GM12878 (cell line): ENCODE measurements around the gene KBTBD4. TPM values are rescaled to one million over a fixed set of nuclear protein-coding genes. Genes with fewer than 3 reads are reported as not detected.

Source experiments
- ATAC-seq: fragments of 200-7000 bp; cut with Tn5 transposase; 3 replicates; pipeline ENCODE4 v1.9.1; 2020; ENCODE audit warnings: mild to moderate bottlenecking, moderate library complexity
- BruUV-seq: library from RNA; stranded (reverse); fragments of 400-500 nt; replicated peaks from 2 replicates; lab custom pipeline; 2021; lab: Mats Ljungman, UMichigan
- CTCF ChIA-PET: fragments of 300-600 bp; sonication (Branson Sonifier 250); formaldehyde crosslinking; extraction: SDS; loops from one replicate; lab custom pipeline; 2021; ENCODE audit warnings: inconsistent platforms; lab: Yijun Ruan, JAX
- POLR2A ChIA-PET: fragments of 350-600 bp; formaldehyde crosslinking; extraction: SDS; loops from one replicate; lab custom pipeline; 2021; ENCODE audit warnings: inconsistent platforms; lab: Charles Lee
- RAD21 ChIA-PET: fragments of 300-600 bp; sonication (Branson Sonifier 250); formaldehyde crosslinking; loops from one replicate; lab custom pipeline; 2023; ENCODE audit warnings: antibody characterized with exemption; ENCODE audit not compliant: unreplicated experiment; lab: Charles Lee
- SMC1A ChIA-PET: fragments of 300-600 bp; sonication (Branson Sonifier 250); formaldehyde crosslinking; loops from one replicate; lab custom pipeline; 2023; ENCODE audit not compliant: unreplicated experiment, uncharacterized antibody; lab: Charles Lee
- DNase-seq: peaks from one replicate; pipeline ENCODE4 v3.0.0-alpha.2; 2011; ENCODE audit warnings: low read depth, low spot score
- FAIRE-seq: peaks from 3 replicates; lab custom pipeline; 2011; peaks lifted over from hg19 to GRCh38; lab: Jason Lieb, UNC
- H2AFZ ChIP-seq: 2 replicates; pipeline ENCODE4 v1.6.0; 2011; ENCODE audit warnings: low read depth, low read length, control low read depth; ENCODE audit not compliant: control insufficient read depth
- H3K27ac ChIP-seq: 2 replicates; pipeline ENCODE4 v1.5.1; 2011; ENCODE audit warnings: control low read depth; ENCODE audit not compliant: control insufficient read depth, insufficient read depth
- H3K27me3 ChIP-seq, 2 experiments: replicated peaks in 1 of 2; 2 replicates each; pipeline versions ENCODE4 v1.6.0 to v1.6.1; 2011; ENCODE audit warnings: low read length in 1 of 2; ENCODE audit not compliant: control insufficient read depth in 2 of 2, insufficient read depth in 2 of 2
- H3K36me3 ChIP-seq, 2 experiments: 2 replicates each; pipeline ENCODE4 v1.5.1; 2011; ENCODE audit warnings: low read length in 1 of 2; ENCODE audit not compliant: control insufficient read depth in 2 of 2, insufficient read depth in 2 of 2
- H3K4me1 ChIP-seq: 2 replicates; pipeline ENCODE4 v1.6.1; 2011; ENCODE audit warnings: mild to moderate bottlenecking, low read length, moderate library complexity, mixed read lengths; ENCODE audit not compliant: control insufficient read depth, insufficient read depth
- H3K4me2 ChIP-seq: 2 replicates; pipeline ENCODE4 v1.6.0; 2011; ENCODE audit warnings: control low read depth; ENCODE audit not compliant: control insufficient read depth, insufficient read depth
- H3K4me3 ChIP-seq: fragments of 200-600 bp; sonication (generic); 2 replicates; pipeline ENCODE4 v1.5.1; 2016
- H3K79me2 ChIP-seq: 2 replicates; pipeline ENCODE4 v1.6.0; 2011; ENCODE audit warnings: low read length; ENCODE audit not compliant: control insufficient read depth, insufficient read depth
- H3K9ac ChIP-seq: 2 replicates; pipeline ENCODE4 v1.8.0; 2011; ENCODE audit warnings: low read length, control low read depth, mixed read lengths; ENCODE audit not compliant: control insufficient read depth, insufficient read depth
- H3K9me3 ChIP-seq: replicated peaks from 3 replicates; pipeline ENCODE4 v1.5.1; 2011; ENCODE audit warnings: mild to moderate bottlenecking, low read length; ENCODE audit not compliant: control insufficient read depth, insufficient read depth
- H4K20me1 ChIP-seq: 2 replicates; pipeline ENCODE4 v1.6.0; 2011; ENCODE audit not compliant: control insufficient read depth, insufficient read depth
- BHLHE40 ChIP-seq, 2 experiments: fragments of 450-650 bp in 1 of 2; IDR thresholded peaks; 2 replicates each; pipeline ENCODE4 v1.6.1; 2011 to 2017; ENCODE audit warnings: low read depth in 2 of 2, borderline replicate concordance in 1 of 2, improper control_type of control experiment in 1 of 2, low read length in 1 of 2, mild to moderate bottlenecking in 1 of 2
- CREB1 ChIP-seq: IDR thresholded peaks from 2 replicates; pipeline ENCODE4 v1.6.1; 2012; ENCODE audit warnings: low read depth, mild to moderate bottlenecking, inconsistent platforms
- EGR1 ChIP-seq, 2 experiments: IDR thresholded peaks; 1 replicate in 1 of 2; 2 replicates in 1 of 2; pipeline ENCODE4 v1.6.1; 2011 to 2012; ENCODE audit warnings: low read depth in 2 of 2, low read length in 2 of 2, borderline replicate concordance in 1 of 2, mild to moderate bottlenecking in 1 of 2, moderate library complexity in 1 of 2
- GABPA ChIP-seq: IDR thresholded peaks from 2 replicates; pipeline ENCODE4 v1.6.1; 2014; ENCODE audit warnings: antibody characterized with exemption, low read depth, mild to moderate bottlenecking, inconsistent platforms
- JUNB ChIP-seq: IDR thresholded peaks from 2 replicates; pipeline ENCODE4 v1.6.1; 2016; ENCODE audit warnings: antibody characterized with exemption, mild to moderate bottlenecking
- LARP7 ChIP-seq: fragments of 450-650 bp; IDR thresholded peaks from 2 replicates; pipeline ENCODE4 v1.6.1; 2017; ENCODE audit warnings: mild to moderate bottlenecking
- MEF2A ChIP-seq: IDR thresholded peaks from 2 replicates; pipeline ENCODE4 v1.6.1; 2011; ENCODE audit warnings: low read depth, mild to moderate bottlenecking, low read length, moderate library complexity; ENCODE audit not compliant: insufficient read depth
- MXI1 ChIP-seq: fragments of 150-350 bp; IDR thresholded peaks from 2 replicates; pipeline ENCODE4 v1.6.1; 2011; ENCODE audit warnings: low read depth, mild to moderate bottlenecking, inconsistent platforms, low read length, improper control_type of control experiment
- MYB ChIP-seq: fragments of 150-350 bp; IDR thresholded peaks from 2 replicates; pipeline ENCODE4 v1.6.1; 2014; ENCODE audit warnings: mild to moderate bottlenecking, low read depth, low read length, borderline replicate concordance
- MYC ChIP-seq: IDR thresholded peaks from 2 replicates; pipeline ENCODE4 v1.6.1; 2011; ENCODE audit warnings: mild to moderate bottlenecking, low read length, moderate library complexity, inconsistent platforms; ENCODE audit not compliant: insufficient read depth, insufficient replicate concordance, insufficient read length, severe bottlenecking
- NBN ChIP-seq: fragments of 450-650 bp; IDR thresholded peaks from 2 replicates; pipeline ENCODE4 v1.6.1; 2016
- NKRF ChIP-seq: fragments of 450-650 bp; conservative IDR thresholded peaks from 2 replicates; pipeline ENCODE4 v1.6.1; 2017; ENCODE audit warnings: mild to moderate bottlenecking, moderate library complexity
- NR2C1 ChIP-seq: fragments of 450-650 bp; IDR thresholded peaks from 2 replicates; pipeline ENCODE4 v1.6.1; 2017; ENCODE audit warnings: antibody characterized with exemption, mild to moderate bottlenecking, moderate library complexity
- NR2F1 ChIP-seq: fragments of 450-650 bp; conservative IDR thresholded peaks from 2 replicates; pipeline ENCODE4 v1.6.1; 2017; ENCODE audit warnings: mild to moderate bottlenecking
- POLR2A ChIP-seq: IDR thresholded peaks from 2 replicates; pipeline ENCODE4 v1.6.1; 2011; ENCODE audit warnings: low read depth, mild to moderate bottlenecking, low read length
- RB1 ChIP-seq: fragments of 450-650 bp; formaldehyde crosslinking; IDR thresholded peaks from 2 replicates; pipeline ENCODE4 v1.6.1; 2017; ENCODE audit warnings: mild to moderate bottlenecking, borderline replicate concordance
- SIN3A ChIP-seq: IDR thresholded peaks from 2 replicates; pipeline ENCODE4 v1.6.1; 2012; ENCODE audit warnings: low read depth, low read length, improper control_type of control experiment
- SIX5 ChIP-seq: IDR thresholded peaks from 2 replicates; pipeline ENCODE4 v1.6.1; 2011; ENCODE audit warnings: mild to moderate bottlenecking, low read depth, low read length, moderate library complexity; ENCODE audit not compliant: severe bottlenecking
- SREBF2 ChIP-seq: IDR thresholded peaks from 2 replicates; pipeline ENCODE4 v1.6.1; 2012; ENCODE audit warnings: mild to moderate bottlenecking, low read length
- TCF3 ChIP-seq: IDR thresholded peaks from 2 replicates; pipeline ENCODE4 v1.6.1; 2012; ENCODE audit warnings: low read depth, mild to moderate bottlenecking, low read length, borderline replicate concordance; ENCODE audit not compliant: insufficient read depth
- YBX1 ChIP-seq: fragments of 450-650 bp; IDR thresholded peaks from 2 replicates; pipeline ENCODE4 v1.6.1; 2016; ENCODE audit warnings: antibody characterized with exemption
- WGBS: methylation state at CpG from one replicate; pipeline ENCODE4 v1.1.6; 2016; ENCODE audit warnings: low lambda C conversion rate; ENCODE audit not compliant: insufficient replicate concordance, insufficient coverage; ENCODE audit errors: missing lambda C conversion rate; 5-methylcytosine and 5-hydroxymethylcytosine counted together
- in situ Hi-C: fragments of 300-500 bp; cut with MboI; formaldehyde crosslinking; loops from 9 replicates; pipeline ENCODE4 v1.14.3; 2018; ENCODE audit warnings: mixed read lengths
- intact Hi-C: fragments of 100-400 bp; cut with micrococcal nuclease; formaldehyde crosslinking; loops from one replicate; pipeline ENCODE4 v1.14.2; 2022; ENCODE audit not compliant: unreplicated experiment
- polyA plus RNA-seq, 11 experiments: library from polyadenylated mRNA; depleted of rRNA in 4 of 11; unstranded in 6 of 11; stranded (reverse) in 5 of 11; fragments of >200 nt; fragmentation: Nextera tagmentation in 4 of 11; fragmentation: Illumina TruSeq in 1 of 11; extraction: Ambion mirVana in 4 of 11; extraction: Trizol in 1 of 11; gene quantifications; 1 replicate in 1 of 11; 2 replicates in 10 of 11; pipeline versions ENCODE4 v1.2.1 to v1.2.3, GENCODE V29; 2011 to 2016; ENCODE audit warnings: inconsistent platforms in 2 of 11, missing spikeins in 2 of 11, low read depth in 1 of 11
- total RNA-seq, 4 experiments: library from RNA; depleted of rRNA in 3 of 4; stranded (reverse); fragments of >200 nt in 3 of 4; fragmentation: Illumina TruSeq in 1 of 4; extraction: Trizol in 1 of 4; gene quantifications; 2 replicates each; pipeline versions ENCODE4 v1.2.1 to v1.2.3, GENCODE V29; 2013 to 2021

Gene KBTBD4
- total and polyA plus RNA-seq, 10 of the 15 experiments (the other 5 are each of a cell fraction or from before 2014, with no cell fraction given), result 18.4 to 46.4 (median 25.7) TPM

DNA sequence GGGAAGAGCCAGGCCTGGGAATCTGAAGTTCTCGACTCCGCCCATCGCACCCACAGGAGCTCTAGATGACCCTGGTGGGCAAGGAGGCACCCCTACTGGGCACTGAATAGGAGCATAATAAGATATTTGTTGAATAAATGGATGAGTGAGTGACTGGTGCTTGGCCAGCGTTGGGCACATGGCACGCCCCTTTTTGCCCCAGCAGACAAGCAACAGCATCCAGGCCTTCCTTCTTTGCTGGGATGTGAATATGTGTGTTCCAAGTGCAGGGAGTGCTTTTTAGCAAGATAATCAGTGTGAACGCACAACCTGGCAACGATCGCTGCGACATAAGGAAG lies 25.4 kb downstream of the KBTBD4 start (continued):
- TF ChIP-seq SREBF2 (no peak), NR2F1 (no peak), JUNB (peak; percentile 42; the same call in 1 of the 2 replicates), RB1 (0 out of 2 replicates have a peak, but pooled peaks have one; percentile 10), TCF3 (no peak)
- TF ChIP-seq, all 136 proteins: peak for 7

- in situ Hi-C loops, result no loop called here
- 1% methylated on average over 45 of the region's 89 CpGs for WGBS
- CTCF ChIA-PET, result interaction anchor here (0.6 to 3.2 kb wide), 19 partner anchors 9 to 301 kb away, joined by 3 to 22 read pairs (median 4); no protein-coding TSS in a partner anchor
- TF ChIP-seq POLR2A (peak; percentile 88), CREB1 (0 out of 2 replicates have a peak, but pooled peaks have one; percentile 36), GABPA (peak; percentile 69; the same call in 1 of the 2 replicates), LARP7 (peak; percentile 78; the same call in 1 of the 2 replicates), NKRF (peak; percentile 23), MXI1 (no peak; the same call in 1 of the 2 replicates), RB1 (peak; percentile 87; the same call in 1 of the 2 replicates), EGR1 (IDR thresholded peaks at IDR 0.05; ENCODE audit: borderline replicate concordance in 1 of 2, low read depth in 2 of 2, low read length in 2 of 2) (peak; percentile 52 to 93; a peak in 2 of 3 replicates), SIX5 (peak; percentile 34), SIN3A (no peak; the same call in 1 of the 2 replicates), YBX1 (no peak), MYB (peak; percentile 57; the same call in 1 of the 2 replicates), BHLHE40 (IDR thresholded peaks at IDR 0.05; ENCODE audit: borderline replicate concordance in 1 of 2, low read depth in 2 of 2, low read length in 1 of 2) (peak in 1 of 2 experiments; percentile 52; a peak in 2 of 4 replicates), NR2C1 (peak; percentile 49), NBN (0 out of 2 replicates have a peak, but pooled peaks have one; percentile 15), MEF2A (0 out of 2 replicates have a peak, but pooled peaks have one; percentile 10), MYC (peak; percentile 35)
Measured at GRCh38 chr11:47552566-47553405, 26.0 kb downstream of the KBTBD4 start, which contains the start of gene CELF1. CELF1 (minus strand) TSS chr11:47553132; CDS start chr11:47499523, 53,609 bp downstream.

More at GRCh38 chr11:47552566-47553405, 26.0 kb downstream of the KBTBD4 start, which contains the start of gene CELF1:
- Histone ChIP-seq H3K27ac (peak within 1 kb of the TSS; percentile 46), H4K20me1 (no peaks in the 10 kb centered on the region), H3K79me2 (peaks cover 53% of the 10 kb centered on the region), H3K4me1 (peaks cover 10% of the 10 kb centered on the region; the same call in 1 of the 2 replicates), H2AFZ (peak within 1 kb of the TSS; percentile 90), H3K27me3 (no peaks in the 10 kb centered on the region), H3K4me3 (peak within 1 kb of the TSS; percentile 83), H3K9ac (peak within 1 kb of the TSS; percentile 79), H3K9me3 (no peaks in the 10 kb centered on the region), H3K36me3 (no peaks in the 10 kb centered on the region), H3K4me2 (peak within 1 kb of the TSS; percentile 85)
- ATAC-seq (peak; percentile 95), DNase-seq (peak; percentile 50), FAIRE-seq (peak; percentile 66)
- no TSS peak for BruUV-seq
- POLR2A ChIA-PET, result interaction anchor here (0.6 to 3.9 kb wide), 10 partner anchors 12 to 95 kb away, joined by 3 to 16 read pairs (median 6); partner anchors contain the start of genes KBTBD4, NDUFS3 and PTPMT1
- intact Hi-C loops, result loop anchor here (5.0 kb wide), 1 partner anchor 35 kb away; no protein-coding TSS in a partner anchor
- SMC1A ChIA-PET, result interaction anchor here (0.7 to 3.6 kb wide), 11 partner anchors 11 to 215 kb away, joined by 3 to 40 read pairs (median 5); partner anchors contain the start of genes KBTBD4 and NDUFS3
- RAD21 ChIA-PET, result interaction anchor here (0.5 to 3.5 kb wide), 8 partner anchors 13 to 54 kb away, joined by 3 to 14 read pairs (median 4); partner anchors contain the start of gene PTPMT1
